HPDE6-E6E7 (cell line): ENCODE data around the gene CDS2.
A peak's percentile ranks its signal among the peaks of the same experiment; 100 is the strongest.
"Not testable (repeated sequence)": the region's sequence is repeated elsewhere in the genome, so short reads cannot be mapped to it uniquely, and the experiment has no call there.

Experiments used
- DNase-seq: peaks from one replicate; pipeline ENCODE4 v3.0.0; 2011; ENCODE audit warnings: missing footprints; ENCODE audit errors: extremely low spot score

Gene CDS2

GRCh38 chr20:5126512-5127203, at the start of gene CDS2:
TSS of gene CDS2 (plus strand) at chr20:5127008. CDS start at chr20:5127093, 85 bp downstream.
- peak; percentile 99 for DNase-seq

DNA sequence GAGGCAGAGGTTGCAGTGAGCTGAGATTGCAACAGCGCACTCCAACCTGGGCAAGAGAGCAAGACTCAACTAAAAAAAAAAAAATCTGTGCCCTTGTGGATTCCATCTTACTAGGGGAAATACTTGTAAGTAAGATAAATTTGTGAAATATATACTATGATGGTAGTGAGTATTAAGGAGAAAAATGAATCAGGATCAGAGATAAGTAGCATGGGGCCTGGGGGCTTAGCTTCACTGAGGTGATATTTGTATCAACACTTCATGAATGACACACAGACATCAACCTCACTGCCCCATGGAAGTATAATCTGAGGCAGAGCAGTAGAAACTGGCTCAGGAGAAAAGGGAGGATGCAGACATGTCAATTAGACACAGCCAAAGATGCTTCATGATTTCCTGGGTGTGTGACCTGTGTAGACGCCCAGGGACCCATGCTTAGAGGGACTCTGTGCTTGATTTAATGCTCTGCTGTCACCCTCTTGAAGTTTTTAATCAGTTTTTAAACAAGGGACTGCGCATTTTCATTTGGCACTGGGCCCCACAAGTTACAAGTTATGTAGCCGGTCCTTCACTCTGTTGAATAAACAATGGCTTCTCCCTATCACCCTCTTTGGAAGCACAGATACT, 48.9 kb upstream of the CDS2 start:
- no peak for DNase-seq

- DNase-seq, result peak; percentile 93
Observed at GRCh38 chr20:5078399-5078958, 48.3 kb upstream of the CDS2 start.

DNA sequence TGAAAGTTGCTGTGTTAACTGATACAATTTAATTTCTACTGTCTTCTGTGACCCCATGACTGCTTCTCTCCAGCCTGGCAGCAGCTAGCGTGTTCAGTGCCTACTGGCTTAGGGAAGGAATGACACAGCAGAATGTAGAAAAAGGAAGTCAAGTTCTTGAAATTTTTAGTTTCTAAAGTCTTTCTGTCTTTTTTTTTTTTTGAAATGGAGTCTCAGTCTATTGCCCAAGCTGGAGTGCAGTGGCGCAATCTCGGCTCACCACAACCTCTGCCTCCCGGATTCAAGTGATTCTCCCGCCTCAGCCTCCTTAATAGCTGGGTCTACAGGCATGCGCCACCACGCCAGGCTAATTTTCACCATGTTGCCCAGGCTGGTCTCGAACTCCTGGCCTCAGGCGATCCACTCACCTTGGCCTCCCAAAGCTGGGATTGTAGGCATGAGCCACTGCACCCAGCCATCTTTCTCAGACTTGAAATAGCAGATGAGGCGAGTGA, 46.4 kb upstream of the CDS2 start:
- no peak for DNase-seq

DNA sequence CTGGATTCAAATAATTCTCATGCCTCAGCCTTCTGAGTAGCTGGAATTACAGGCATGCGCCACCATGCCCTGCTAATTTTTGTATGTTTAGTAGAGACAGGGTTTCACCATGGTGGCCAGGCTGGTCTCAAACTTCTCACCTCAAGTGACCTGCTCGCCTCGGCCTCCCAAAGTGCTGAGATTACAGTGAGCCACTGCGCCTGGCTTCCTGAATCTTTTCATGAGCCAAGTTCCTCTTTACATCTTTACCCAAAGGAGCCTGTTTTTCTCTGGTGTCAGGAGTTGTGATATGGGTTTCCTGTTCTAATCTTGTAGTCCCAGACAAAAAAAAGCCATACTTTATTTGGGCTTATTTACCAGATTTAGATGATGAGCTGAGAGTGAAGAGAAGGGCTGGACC, 41.4 kb upstream of the CDS2 start:
- no peak for DNase-seq

DNA sequence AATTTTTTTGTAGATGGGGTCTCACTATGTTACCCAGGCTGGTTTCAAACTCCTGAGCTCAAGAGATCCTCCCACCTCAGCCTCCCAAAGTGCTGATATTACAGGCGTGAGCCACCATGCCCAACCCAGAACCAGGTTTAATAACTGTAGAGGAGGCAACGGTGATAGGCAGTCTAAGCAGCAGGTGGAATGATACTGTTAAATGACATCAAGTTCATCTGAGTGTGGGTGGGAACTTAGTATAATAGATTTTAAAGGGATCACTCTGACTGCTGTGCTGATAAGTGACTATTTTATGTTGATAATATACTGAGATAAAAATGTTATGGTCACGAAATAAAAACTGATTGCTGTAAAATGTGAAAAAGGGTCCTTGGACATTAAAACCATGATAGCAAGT, 38.1 kb upstream of the CDS2 start:
- DNase-seq, result no peak

DNA sequence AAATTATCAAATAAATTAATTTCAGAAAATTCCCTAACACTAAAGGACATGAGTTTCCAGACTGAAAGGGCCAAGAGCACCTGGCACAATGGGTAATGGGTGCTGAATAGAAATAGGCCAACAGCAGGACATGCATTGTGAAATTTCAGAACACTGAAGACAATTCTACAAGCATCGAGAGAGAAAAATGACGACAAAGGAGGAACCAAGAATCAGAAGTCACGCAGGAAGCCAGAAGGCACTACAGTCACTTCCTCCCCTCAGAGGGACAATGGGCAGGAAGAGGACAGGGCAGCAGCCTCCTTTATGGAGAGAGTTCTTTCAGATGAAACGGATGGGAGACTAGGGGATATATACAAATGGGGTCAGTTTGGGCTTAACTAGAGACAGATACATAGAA, 36.6 kb upstream of the CDS2 start:
- no peak for DNase-seq

GRCh38 chr20:5091902-5092301, 34.9 kb upstream of the CDS2 start:
- no peak for DNase-seq

GRCh38 chr20:5092765-5093339, 34.0 kb upstream of the CDS2 start:
- no peak for DNase-seq

DNA sequence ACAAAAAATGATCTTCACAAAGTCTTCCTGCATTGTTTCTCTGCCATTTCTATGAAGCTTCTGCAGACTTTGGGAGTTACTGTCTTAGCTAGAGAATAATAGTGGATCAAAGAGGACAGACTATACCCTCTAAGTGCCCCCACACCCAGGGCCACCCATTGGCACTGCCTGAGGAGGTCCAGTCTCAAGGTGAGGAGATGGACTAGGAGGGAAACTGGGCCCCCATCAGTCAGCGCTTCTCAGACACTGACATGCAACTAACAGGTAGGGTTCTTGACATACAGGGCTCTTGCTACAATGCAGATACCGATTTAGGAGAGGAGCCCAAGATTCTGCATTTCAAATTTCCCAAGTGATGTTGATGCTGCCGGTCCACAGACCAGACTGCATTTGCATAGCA, 31.4 kb upstream of the CDS2 start:
- no peak for DNase-seq

DNA sequence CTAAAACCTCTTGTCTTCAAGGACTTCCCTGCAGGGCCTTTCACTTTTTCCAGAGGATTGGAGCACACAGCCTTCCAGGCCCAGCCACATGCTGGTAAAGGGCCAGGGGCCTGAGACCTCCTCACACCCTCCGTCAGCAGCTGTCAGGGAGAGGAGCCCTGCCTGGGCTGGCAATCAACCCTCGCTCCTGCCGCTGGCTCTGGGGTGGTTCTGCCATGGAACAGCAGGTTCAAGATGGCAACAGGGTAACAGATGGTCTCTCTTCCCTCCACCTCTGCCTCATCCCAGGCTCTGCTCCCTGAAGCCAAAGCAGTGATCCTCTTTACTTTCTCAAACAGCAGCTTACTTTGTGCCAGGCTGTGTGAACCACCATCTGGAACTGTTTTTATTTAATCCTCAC, 30.9 kb upstream of the CDS2 start:
- DNase-seq, result no peak

DNA sequence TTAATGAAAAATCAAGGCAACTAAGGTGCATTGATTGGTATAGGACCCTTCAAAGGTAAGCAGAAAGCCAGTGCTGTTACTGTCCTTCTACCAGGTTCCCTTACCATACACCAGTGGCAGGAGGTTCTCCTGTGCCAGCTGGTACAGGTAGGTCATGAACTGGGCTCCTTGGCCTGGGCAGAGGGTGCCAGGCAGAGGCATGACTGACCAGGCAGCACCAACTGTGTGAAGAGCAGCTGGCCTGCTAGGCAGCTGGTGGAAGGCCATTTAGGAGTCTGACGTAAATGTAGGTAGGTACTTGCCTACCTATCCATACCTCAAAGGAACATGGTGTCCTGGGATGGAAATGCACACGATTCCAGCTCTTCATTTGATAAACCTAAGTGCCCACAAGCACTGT, 30.3 kb upstream of the CDS2 start:
- DNase-seq, result no peak

GRCh38 chr20:5099009-5099408, 27.8 kb upstream of the CDS2 start:
- DNase-seq, result not testable (repeated sequence)

GRCh38 chr20:5099909-5100308, 26.9 kb upstream of the CDS2 start:
- DNase-seq, result not testable (repeated sequence)

GRCh38 chr20:5100684-5101347, 26.0 kb upstream of the CDS2 start:
- DNase-seq, result peak; percentile 67

GRCh38 chr20:5104479-5104878, 22.3 kb upstream of the CDS2 start:
- no peak for DNase-seq

DNA sequence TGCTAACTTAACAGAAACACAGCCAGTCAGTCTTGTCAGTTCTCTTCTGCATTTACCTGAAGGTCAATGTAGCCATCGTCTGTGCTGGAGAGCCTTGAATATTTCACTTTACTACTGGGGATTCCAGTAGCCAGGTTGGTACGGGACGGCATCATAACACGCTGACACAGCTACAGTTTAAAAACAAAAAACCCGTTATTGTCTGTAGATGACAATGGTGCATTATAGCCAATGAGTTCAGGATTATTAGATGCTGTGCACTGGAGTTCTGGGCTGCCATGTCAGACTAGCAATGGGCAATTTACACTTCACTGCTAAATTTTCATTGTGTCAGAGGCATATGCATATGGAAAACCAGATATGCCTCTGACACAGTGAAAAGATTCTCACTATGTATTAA, 17.5 kb upstream of the CDS2 start:
- no peak for DNase-seq

- no peak for DNase-seq
Observed at GRCh38 chr20:5113615-5113986, 13.2 kb upstream of the CDS2 start.

- DNase-seq, result no peak
Observed at GRCh38 chr20:5114403-5114802, 12.4 kb upstream of the CDS2 start.

- DNase-seq, result no peak
Observed at GRCh38 chr20:5116875-5117274, 9.9 kb upstream of the CDS2 start.

- no peak for DNase-seq
Observed at GRCh38 chr20:5118220-5119142, 8.3 kb upstream of the CDS2 start.

- DNase-seq, result no peak
Observed at GRCh38 chr20:5119143-5119434, 7.7 kb upstream of the CDS2 start.
